ENCODE measurements around the gene ZNF234. TPM values are rescaled to one million over a fixed set of nuclear protein-coding genes. Genes with fewer than 3 reads are reported as not detected.

ZNF234 gene
- total RNA-seq, 1 experiment from 2014 or later, result 6.4 TPM

- Histone ChIP-seq H3K4me1 (ENCODE audit: control insufficient read depth, insufficient read depth, low read length) (peaks cover 3% of the 10 kb centered on the region; the same call in 1 of the 2 replicates), H3K27me3 (ENCODE audit: control insufficient read depth, insufficient read depth, low read length) (no peaks in the 10 kb centered on the region), H3K4me3 (ENCODE audit: low read depth in 2 of 2, low read length in 2 of 2) (peak overlapping the region; percentile 82 to 88), H3K36me3 (ENCODE audit: control insufficient read depth, insufficient read depth, low read length) (no peaks in the 10 kb centered on the region), H3K27ac (ENCODE audit: low read length) (peak overlapping the region; percentile 95), H3K9me3 (ENCODE audit: control insufficient read depth, insufficient read depth, low read depth, low read length) (no peaks in the 10 kb centered on the region)
- in situ Hi-C loops (cut with HindIII; ENCODE audit: low pct_unique_long_range_greater_than_20kb, low sequenced_read_pairs), result no loop called here
- DNase-seq (ENCODE audit: low read depth, low spot score) (no peak), ATAC-seq (peak; percentile 61)
- ChIA-PET CTCF (no interaction called here), POLR2A (no interaction called here)
- TF ChIP-seq REST (IDR thresholded peaks at IDR 0.05; ENCODE audit: insufficient read depth in 1 of 2, low read depth in 2 of 2, low read length in 1 of 2) (no peak), TCF7L2 (IDR thresholded peaks at IDR 0.05; ENCODE audit: low read depth, low read length) (no peak), POLR2AphosphoS5 (IDR thresholded peaks at IDR 0.05; ENCODE audit: low read depth, low read length) (no peak), SIN3A (IDR thresholded peaks at IDR 0.05; ENCODE audit: borderline replicate concordance, insufficient read depth, low read depth, low read length) (no peak), CTCF (IDR thresholded peaks at IDR 0.05) (no peak)
- BruUV-seq (replicated peaks), result no TSS peak
- intact Hi-C loops (cut with micrococcal nuclease; ENCODE audit: unreplicated experiment), result no loop called here
These were observed 692 bp downstream of the ZNF234 start for GRCh38 chr19:44142059-44142433.

GRCh38 chr19:44149776-44150175, 8.4 kb downstream of the ZNF234 start:
- TSS peak; percentile 65 for BruUV-seq (replicated peaks)
- no peaks in the 10 kb centered on the region for H3K27me3 ChIP-seq (ENCODE audit: control insufficient read depth, insufficient read depth, low read length)
- H3K9me3 ChIP-seq (ENCODE audit: control insufficient read depth, insufficient read depth, low read depth, low read length), result peaks cover 8% of the 10 kb centered on the region; the same call in 1 of the 2 replicates
- DNase-seq (ENCODE audit: low read depth, low spot score), result no peak
- in situ Hi-C loops (cut with HindIII; ENCODE audit: low pct_unique_long_range_greater_than_20kb, low sequenced_read_pairs), result no loop called here
- H3K27ac ChIP-seq (ENCODE audit: low read length), result no peak overlapping the region
- H3K4me1 ChIP-seq (ENCODE audit: control insufficient read depth, insufficient read depth, low read length), result no peaks in the 10 kb centered on the region
- ChIA-PET POLR2A (no interaction called here), CTCF (no interaction called here)
- no peak overlapping the region for H3K4me3 ChIP-seq (ENCODE audit: low read depth in 2 of 2, low read length in 2 of 2)
- TF ChIP-seq POLR2AphosphoS5 (IDR thresholded peaks at IDR 0.05; ENCODE audit: low read depth, low read length) (no peak), TCF7L2 (IDR thresholded peaks at IDR 0.05; ENCODE audit: low read depth, low read length) (no peak), CTCF (IDR thresholded peaks at IDR 0.05) (no peak), SIN3A (IDR thresholded peaks at IDR 0.05; ENCODE audit: borderline replicate concordance, insufficient read depth, low read depth, low read length) (no peak), REST (IDR thresholded peaks at IDR 0.05; ENCODE audit: insufficient read depth in 1 of 2, low read depth in 2 of 2, low read length in 1 of 2) (no peak)
- ATAC-seq, result no peak
- H3K36me3 ChIP-seq (ENCODE audit: control insufficient read depth, insufficient read depth, low read length), result peaks cover 2% of the 10 kb centered on the region; the same call in 1 of the 2 replicates
- intact Hi-C loops (cut with micrococcal nuclease; ENCODE audit: unreplicated experiment), result no loop called here

All from Panc1 (cell line).